HG03521 (cell line): Measurements from ENCODE around the gene CLIC4.

Source experiments
- ATAC-seq: cut with Tn5 transposase; IDR thresholded peaks from one replicate; pipeline ENCODE4 v1.9.1; 2021; ENCODE audit warnings: mild to moderate bottlenecking, moderate library complexity; ENCODE audit not compliant: unreplicated experiment

CLIC4 gene

DNA sequence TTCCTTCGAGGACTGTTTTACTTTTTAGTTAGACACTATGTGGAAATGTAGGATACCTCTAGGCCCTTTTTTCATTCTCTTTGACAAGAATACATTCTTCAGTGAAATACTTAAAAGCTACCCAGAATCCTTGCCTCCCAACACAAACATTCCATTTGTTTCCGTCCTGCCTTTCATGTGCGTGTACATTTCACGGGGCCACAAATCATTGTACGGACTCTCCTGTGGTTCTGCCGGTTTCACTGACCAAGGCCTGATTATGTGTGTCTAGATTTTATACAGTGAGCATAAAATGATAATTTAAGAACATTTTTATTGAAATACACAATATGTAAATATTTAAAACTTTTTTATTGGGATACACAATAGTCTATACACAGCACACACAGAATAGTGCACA, 108.4 kb downstream of the CLIC4 start:
- no peak for ATAC-seq

DNA sequence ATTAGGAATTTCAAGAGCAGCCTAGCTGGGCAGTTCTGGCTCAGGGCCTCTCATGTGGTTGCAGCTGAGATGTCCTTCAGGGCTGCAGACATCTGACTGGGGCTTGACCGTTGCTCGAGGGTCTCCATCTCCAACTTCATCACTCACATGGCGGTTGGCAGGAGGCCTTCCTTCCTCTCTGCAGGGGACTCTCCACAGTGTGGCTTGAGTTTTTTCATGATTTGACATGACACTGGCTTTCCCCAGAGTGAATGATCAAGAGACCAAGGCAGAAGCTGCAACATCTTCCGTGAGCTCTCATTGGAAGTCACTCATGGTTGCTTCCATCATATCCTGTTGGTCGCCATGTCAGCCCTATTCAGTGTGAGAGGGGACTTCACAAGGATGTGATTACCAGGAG, 110.2 kb downstream of the CLIC4 start:
- ATAC-seq: no peak

DNA sequence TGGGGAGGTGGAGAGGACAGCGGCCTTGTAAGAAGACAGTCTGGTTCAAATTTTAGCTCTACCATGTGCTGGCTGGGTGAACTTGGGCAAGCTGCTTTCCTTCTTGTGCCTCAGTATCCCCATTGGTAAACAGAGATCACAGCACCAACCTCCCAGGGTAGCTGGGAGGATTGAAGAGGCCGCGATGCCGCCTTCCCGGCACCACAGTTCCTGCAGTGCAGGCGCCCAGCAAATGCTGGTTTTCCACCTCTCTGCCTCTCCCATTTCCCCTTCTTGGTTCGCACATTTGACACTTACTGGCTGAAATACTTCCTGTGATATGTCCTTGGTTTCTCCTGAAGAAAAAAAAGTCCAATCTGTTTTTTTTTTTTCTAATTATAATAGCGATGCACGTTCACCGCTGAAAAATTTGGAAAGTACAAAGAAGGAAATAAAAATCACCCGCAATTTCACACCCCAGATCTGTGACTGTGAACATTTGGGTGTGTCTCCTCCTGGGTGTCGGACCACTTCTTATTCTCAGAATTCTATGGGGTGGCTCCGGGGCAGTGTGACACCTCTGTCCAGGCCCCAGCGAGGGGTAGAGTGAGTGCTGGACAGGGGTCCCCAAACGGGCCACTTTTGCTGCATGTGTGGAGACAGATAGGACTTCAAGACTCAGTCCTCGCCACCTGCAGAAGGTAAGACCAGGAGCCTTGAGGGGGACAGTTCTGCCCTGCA, 111.7 kb downstream of the CLIC4 start:
- no peak for ATAC-seq

DNA sequence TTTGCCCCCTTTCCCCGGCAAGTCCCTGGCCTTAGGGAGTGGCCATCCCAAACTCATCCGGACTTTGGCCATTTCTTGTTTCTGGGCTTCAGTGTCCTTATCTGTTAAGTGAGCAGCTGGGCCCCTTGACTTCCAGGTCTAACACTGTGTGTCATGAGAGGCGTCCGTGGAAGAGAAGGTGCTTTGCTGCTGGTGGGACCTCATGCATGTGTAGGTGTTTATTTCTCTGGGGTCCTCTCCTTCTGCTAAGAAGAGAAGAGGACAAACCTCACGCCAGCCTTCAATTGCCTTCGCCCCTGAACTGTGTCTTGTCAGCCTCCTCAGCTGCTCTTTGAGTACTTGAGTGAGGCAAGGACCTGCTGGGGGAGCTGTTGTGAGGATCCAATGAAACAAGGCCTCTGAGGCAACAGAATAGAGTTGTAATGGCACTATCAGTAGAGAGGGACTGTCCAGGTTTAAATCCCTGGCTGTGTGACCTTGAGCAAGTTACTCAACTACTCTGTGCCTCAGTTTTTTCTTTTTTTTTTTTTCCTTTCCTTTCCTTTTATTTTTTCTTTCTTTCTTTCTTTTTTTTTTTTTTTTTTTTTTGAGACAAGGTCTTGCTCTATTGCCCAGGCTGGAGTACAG, 112.4 kb downstream of the CLIC4 start:
- ATAC-seq: no peak

DNA sequence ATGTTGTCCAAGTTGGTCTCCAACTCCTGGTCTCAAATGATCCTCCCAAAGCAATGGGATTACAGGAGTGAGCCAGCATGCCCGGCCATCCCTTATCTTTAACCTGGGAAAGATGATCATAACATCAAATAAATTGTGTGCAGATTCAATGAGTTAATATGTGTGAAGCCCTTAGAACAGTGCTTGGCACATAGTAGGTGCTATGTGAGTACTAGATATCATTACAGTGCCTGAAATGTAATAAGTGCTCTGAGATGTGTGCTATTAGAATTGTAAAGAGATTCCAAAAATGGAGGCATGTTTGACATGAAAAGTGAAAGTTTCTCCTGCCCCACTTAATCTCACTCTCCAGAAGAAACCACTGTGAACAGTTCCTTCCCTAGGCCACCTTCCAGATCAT, 113.0 kb downstream of the CLIC4 start:
- ATAC-seq: no peak

DNA sequence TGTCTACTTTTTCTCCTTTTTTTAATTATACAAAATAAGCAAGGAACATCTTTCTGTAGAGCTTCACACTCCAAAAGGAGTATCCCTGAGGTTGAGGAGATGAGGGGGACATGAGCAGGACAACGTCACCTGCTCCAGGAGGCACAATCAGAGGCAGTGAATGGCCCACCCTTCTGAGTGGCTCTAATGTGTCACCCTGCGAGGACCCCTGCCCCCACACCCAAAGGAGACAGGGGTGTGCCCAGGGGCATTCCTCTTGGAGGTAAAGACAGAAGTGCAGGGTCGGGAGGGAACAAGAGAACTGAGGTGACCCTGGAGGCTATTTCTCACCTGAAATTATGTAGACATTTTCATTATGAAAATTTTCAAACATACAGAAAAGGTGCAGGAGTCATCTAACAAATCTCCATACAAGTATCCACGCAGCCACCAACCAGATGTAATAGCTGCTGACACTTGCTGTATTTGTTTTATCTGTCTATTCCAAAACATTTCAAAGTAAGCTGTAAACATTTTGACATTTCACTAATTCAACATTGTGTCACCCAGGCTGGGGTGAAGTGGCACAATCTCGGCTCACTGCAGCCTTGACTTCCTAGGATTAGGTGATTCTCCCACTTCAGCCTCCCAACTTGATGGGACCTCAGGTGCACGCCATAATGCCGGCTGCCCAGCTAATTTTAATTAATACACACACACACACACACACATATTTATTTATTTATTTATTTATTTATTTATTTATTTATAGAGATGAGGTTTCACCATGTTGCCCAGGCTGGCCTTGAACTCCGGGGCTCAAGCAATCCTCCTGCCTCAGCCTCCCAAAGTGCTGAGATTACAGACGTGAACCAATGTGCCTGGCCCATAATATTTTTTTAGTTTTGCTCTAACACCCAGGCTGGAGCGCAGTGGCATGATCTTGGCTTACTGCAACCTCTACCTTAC, 114.1 kb downstream of the CLIC4 start:
- no peak for ATAC-seq

DNA sequence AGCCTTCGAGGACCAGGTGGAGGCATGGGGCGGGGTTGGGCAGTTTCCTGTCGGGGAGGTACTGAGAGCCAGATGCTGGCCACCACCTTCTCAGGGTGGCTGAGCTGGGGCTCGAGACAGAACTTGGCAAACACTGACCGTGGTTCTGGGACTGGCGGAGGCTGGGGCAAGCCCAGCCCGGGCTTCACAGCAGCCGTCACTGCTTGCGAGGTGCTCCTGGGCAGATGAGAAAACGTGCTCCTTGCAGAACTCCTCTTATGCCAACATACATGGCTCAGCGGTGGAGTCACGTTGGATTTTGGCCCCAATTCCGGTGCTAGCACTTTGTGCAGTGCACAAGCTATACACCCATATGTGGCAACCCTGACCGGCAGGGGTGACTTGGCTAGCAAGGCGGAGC, 115.6 kb downstream of the CLIC4 start:
- ATAC-seq: no peak

DNA sequence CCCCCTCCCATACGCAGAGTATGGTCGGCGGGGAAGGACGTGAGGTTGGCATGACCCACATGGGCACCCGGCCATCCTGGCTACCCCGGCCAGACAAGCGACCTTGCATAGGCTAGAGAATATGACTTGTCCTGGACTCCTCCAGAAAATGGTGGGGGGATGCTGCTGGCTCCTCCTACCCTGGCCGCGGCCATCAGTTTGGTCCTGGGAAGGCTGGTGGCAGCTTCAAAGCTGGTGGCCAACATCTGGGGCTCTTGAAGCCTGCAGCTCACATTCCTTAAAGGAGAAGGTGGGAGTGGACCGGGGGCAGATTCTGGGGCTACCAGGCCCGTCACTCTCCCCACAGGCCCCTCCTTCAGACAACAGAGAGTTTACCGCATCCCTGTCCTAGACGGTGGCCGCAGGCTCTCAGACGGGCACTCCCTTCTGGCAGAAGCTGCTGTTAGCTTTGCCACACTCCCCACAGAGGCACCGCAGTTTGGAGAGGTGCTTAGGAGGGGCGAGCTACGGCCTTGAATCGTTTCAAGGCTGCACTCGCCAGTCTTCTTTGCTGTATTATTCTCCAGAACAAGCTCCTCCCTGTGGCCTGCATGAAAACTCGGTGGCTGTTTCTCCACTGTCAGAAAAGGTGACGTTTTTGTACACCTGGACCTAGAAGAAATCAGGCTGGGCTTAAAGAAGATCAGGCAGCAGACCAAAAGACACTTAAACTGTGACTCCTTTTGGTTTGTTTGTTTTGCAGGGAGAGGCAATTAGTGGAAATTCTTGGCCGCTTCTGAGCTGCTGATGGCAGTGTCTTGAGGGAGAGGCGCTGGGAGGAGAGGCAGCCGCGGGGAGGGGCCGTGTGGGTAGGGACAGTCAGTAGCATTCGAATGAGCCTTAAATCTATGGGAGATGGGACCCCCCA, 116.8 kb downstream of the CLIC4 start:
- no peak for ATAC-seq

DNA sequence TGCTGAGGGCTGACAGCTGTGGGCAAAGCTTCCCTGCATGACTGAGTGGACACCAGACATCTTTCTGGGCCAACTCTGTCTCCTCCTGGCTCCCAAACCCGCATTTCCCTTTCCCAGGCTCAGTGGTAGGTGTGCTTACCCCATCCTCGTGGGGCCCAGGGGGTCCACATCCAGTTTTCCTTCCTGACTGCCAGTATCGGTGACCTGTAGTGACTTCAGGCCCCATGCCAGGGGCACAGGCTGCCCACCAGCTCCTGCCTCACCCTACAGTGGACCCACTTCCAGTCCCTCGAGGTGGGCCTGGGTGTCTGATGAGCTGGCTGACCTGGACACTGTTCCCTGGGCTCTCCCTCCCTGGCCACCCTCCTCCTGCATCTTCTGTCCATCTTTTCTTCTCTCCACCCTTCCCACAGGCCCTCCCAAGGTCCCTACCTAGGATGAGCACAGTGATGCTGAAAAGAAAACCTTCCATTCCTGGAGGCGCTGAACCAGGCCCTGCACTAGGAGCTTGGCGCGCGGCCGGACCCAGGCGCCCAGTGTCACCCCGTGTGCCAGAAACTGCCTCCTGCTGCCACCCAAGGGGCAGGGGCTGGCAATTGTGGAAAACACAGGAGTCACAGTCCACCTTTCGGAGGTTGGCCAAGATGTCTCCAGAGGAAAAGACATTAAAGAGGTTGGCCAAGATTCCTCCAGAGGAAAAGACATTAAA, 117.7 kb downstream of the CLIC4 start:
- ATAC-seq: no peak

DNA sequence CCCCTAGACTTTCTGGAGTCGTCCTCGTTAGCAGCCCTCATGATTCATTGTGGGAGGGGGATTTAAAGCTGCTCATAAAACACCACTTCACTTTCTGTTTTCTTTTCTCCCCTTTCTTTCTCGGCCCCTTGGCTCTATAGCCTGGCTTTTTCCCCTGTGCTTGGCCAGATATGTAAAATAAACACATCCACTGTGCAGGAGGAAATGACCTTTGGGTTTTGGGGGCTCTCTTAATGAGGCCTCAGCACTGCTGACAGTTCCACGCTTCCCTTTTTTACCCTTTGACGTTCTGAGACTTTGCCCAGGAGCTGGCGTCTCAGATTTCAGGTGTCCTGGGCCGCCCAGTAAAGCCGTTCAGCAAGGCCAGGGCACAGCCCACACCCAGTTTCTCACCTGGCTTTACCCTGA, 119.1 kb downstream of the CLIC4 start:
- ATAC-seq: no peak

DNA sequence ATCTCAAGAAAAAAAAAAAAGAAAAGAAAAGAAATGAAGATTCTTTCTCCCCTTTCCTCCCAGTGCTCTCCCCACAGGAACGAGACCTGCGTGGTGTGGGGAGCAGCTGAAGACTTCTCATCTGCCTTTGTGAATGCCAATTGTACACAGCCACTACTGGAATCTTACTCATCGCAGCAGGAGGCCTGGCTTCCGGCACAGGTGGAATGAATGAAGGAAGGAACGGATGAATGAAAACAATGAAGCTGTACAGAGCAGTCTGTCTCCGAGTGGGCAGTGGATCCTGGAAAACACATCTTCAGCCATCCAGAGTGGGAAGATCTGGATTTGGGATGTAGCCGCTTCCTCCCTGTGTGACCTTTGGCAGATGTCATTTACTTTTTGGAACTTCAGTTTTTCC, 119.9 kb downstream of the CLIC4 start:
- ATAC-seq: no peak

DNA sequence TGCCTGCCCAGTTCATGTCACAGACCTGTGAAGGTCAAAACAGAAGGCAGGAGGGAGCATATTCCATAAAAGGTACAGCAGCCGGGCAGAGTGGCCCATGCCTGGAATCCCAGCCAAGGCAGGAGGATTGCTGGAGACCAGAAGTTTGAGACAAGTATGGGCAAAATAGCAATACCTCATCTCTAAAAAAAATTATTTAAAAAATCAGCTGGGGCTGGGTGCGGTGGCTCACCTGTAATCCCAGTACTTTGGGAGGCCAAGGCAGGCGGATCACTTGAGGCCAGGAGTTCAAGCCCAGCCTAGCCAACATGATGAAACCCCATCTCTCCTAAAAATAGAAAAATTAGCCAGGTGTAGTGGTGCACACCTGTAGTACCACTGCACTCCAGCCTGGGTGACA, 120.3 kb downstream of the CLIC4 start:
- no peak for ATAC-seq

DNA sequence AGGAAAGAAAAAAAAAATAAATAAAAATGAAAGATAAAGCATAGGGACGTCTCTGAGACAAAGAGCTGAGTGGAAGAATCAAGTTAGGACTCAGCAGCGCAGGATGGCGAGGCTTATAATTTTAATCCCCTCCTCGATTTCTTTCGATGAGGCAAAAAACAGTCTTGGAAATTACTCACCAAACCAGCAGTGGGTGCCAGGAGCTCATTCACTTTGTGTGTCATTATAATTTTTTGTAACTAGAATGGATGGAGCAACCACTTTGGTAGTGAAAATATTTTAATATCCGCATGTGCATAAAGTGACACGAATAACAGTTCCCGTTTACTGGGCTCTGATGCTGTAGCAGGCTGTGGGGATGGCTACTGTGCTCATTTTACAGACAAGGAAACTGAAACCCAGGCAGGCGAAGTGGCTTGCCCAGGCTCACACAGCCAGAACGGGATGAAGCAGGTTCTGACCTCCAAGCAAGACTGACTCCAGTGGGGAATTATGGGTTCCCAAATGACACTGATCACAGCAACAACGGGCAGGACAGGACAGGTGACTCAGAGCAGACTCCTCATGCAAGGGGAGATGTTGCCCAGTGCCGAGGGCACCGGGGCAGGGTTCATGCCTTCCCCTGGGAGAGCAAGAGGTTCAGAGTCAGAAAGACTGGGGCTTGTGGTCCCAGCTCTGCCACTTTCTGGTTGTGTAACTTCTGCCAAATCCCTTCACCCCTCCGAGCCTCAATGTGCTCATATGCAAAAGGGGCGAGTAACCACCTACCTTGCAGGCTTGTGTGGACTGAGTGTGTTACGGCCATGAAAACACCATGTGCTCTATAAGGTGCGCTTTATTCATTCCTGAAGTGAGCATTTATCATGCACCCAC, 121.2 kb downstream of the CLIC4 start:
- no peak for ATAC-seq

DNA sequence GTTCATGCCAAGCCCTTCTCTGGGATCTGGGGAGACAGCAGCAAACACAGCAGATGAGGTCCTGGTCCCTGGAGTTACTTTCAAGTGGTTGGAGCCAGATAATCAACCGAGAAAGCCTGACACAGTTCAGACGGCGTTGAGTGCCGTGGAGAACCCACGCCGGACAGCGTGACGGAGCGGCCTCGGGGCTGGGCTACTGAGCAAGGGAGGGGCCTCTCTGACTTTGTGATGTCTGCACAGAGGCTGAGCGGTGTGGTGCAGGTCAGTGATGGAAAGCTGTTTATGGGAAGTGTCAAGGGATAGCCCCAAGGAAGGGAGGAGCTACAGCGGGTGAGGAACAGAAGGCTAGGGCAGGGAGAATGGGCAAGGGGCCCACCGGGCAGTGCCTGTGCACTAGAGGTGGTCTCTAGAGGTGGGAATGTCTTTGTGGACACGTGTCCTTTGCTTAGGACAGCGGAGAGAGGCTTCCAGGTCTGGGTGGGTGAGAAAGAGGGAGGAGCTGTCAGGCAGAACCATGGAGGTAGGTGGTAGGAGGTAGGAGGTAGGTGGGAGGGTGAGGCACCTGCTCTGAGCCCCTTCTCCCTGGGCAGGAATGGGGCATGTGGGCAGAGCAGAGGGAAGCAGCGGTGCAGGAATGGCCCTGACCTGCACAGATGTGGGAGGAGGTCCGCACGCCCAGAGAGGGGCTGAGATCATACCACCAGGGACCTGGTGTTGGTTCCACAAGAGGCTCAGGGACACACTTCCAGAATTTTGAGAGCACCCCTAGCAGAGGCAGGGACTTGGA, 122.0 kb downstream of the CLIC4 start:
- no peak for ATAC-seq

DNA sequence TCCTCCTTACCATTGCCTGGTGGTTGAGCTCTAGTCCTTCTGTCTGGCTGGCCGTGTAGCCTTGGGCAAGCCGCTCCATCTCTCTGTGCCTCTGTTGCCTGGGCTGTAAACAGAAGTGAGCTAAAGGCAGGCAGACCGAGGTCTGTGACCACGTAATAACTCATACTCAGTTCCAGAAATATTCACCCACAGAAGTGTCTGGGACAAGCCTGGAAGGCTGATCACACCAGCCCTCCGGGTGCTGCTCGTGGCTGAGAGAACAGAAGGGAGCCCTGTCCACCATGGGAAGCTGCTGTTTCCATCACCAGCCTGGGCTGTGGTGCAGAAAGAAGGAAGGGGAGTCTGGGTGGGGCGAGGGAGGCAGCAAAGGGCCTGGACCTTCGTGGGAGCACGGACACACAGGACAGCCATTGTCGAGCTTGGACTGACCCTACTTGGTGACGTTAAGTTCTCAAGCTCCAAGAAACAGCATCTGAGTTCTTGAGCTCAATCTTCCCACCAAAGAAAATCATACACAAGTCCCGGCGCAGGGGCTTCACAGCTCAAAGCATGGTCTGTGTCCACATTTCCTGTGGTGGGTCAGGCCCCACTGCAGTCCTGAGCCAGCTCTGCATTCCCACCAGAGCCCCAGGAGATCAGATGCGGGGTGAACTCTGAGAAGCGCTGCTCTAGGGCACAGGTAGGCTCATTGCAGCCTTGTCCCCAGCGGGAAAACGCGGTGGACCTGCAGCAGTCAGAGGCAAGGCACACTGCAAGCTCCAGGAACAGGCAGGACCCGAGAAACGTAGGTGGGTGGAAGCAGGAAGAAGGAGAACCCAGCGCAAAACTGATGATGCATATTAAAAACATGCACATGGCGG, 123.0 kb downstream of the CLIC4 start:
- no peak for ATAC-seq

DNA sequence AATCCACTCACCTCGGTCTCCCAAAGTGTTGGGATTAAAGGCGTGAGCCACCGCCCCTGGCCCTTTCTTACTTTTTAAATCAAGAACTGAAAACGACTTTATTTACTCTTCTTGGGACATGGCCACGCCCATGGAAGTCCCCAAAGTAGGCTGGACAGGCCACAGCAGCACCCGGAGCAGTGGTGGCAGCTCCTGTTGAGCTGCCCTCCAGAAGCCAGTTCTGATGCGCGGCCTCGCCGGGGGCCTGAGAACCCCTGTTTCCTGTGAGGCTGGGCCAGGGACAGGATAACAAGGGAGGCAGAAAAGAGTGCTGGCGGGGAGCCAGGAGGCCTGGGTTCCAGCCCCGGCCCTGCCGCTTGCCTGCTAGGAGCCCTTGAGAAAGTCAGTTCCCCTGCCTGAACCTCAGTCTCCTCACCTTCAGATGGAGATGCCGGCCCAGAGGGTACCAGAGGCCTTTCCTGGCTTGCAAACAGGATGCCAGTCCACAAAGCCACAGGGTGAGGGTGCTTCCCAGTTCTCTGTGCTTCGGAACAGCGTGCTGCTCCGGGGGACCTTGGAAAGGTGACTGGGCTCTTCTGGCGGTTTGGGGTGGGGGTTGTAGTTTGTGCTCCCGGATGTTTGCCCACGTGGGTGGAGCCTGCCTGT, 125.4 kb downstream of the CLIC4 start:
- ATAC-seq: no peak

DNA sequence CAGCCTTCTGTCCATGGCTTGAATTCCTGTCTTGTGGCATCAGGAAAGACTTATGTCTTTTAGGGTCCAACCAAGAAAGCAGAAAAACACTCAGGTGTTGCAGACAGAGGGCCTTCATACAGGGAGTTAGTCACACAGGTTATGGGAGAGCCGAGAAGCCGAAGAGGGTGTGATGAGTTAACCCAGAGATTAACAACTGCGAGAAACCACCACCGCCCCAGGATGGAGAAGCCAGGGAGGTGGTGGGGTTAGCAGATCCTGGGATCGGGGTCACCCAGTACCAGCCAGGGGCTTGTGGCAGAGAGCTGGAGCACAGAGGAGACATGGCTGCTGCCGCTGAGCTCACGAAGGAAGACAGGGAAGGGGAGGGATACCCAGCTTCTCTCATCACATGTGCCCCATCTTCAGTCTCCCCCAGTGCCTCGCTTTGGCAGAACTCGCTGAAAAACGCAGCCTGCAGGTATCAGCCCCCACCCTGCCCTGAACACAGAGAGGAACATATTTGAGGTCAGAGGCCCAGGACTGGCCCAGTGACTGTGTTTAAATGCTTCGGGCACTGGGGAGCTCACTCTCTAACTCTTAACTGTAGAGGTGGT, 126.2 kb downstream of the CLIC4 start:
- no peak for ATAC-seq
